ENCODE results near the gene PDGFRA.

DNA sequence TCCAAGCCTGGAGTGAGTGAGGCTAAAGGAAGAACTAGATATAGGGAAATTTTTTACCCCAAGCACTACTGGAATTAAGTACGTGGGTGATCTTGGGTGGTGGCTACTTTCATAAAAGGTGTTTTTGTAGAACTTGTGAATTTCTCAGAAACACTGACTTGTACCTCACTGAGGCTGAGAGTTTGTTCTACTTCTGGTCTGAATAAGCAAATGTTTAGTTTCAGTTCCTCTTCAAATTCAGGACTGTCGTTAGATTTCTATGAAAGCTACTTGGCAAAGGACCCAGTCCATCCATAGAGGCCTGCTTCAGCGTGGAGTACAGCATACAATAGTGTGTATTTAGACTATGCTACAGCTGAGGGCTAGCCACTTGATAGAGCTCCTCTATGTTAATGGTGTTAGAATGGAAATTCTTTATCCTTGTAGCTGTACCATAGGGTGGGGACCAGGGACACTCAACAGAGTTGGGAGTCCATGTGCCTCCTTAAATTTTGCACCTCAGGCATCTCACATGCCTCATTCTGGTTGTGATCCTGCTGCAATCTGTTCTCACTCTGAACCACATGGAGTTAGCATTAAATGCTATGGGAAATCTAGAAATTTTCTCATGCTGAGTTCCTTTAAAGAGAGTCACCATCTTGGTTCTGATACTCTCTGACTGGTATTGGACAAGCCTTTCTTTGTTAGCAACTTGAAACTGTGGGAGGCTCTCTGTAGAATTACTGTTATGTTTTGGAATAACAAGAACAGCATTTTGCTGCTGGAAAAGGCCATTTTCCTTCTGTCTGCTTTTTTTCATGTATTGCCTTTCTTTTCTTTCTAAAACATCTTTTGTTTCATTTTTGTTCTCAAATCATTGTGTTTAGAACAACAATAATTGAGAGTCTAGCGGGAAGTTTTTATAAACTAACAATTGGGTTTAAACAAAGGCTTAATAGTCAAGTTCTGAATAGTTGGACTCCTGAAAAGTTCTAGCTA, 86.8 kb downstream of the PDGFRA start:
- TF ChIP-seq, protein P1, sequence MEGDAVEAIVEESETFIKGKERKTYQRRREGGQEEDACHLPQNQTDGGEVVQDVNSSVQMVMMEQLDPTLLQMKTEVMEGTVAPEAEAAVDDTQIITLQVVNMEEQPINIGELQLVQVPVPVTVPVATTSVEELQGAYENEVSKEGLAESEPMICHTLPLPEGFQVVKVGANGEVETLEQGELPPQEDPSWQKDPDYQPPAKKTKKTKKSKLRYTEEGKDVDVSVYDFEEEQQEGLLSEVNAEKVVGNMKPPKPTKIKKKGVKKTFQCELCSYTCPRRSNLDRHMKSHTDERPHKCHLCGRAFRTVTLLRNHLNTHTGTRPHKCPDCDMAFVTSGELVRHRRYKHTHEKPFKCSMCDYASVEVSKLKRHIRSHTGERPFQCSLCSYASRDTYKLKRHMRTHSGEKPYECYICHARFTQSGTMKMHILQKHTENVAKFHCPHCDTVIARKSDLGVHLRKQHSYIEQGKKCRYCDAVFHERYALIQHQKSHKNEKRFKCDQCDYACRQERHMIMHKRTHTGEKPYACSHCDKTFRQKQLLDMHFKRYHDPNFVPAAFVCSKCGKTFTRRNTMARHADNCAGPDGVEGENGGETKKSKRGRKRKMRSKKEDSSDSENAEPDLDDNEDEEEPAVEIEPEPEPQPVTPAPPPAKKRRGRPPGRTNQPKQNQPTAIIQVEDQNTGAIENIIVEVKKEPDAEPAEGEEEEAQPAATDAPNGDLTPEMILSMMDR (IDR thresholded peaks at IDR 0.05): no peak
- TF ChIP-seq POLR2AphosphoS5 (IDR thresholded peaks at IDR 0.05): no peak
- no peak for TF ChIP-seq POLR2A (IDR thresholded peaks at IDR 0.05; ENCODE audit: low read depth)
- no peak for TF ChIP-seq EP300 (IDR thresholded peaks at IDR 0.05)
